ENCODE measurements around the gene SMURF1.

GRCh38 chr7:98978672-98979071, 165.2 kb downstream of the SMURF1 start:
- TF ChIP-seq CTCF (IDR thresholded peaks at IDR 0.05) (no peak), POLR2A (IDR thresholded peaks at IDR 0.05) (no peak)

Data from body of pancreas (tissue), 4 donors.